ENCODE measurements around the gene GORASP2.
A peak's percentile ranks its signal among the peaks of the same experiment; 100 is the strongest.

Gene GORASP2

GRCh38 chr2:170928036-170928823, 823 bp upstream of the GORASP2 start:
- Histone ChIP-seq H3K4me3 (peak overlapping the region; percentile 76), H3K9ac (ENCODE audit: insufficient read length) (peak overlapping the region; percentile 89), H3K9me3 (ENCODE audit: low read depth, low read length) (no peaks in the 10 kb centered on the region), H3K27ac (peak overlapping the region; percentile 86), H3K36me3 (ENCODE audit: insufficient read depth, low read length) (0 out of 2 replicates have a peak, but pooled peaks cover 8% of the 10 kb centered on the region)
- TF ChIP-seq POLR2AphosphoS5 (IDR thresholded peaks at IDR 0.05; ENCODE audit: borderline replicate concordance, low read depth, low read length) (no peak), EZH2 (IDR thresholded peaks at IDR 0.05) (no peak), FOXP2 (optimal IDR thresholded peaks at IDR 0.05; ENCODE audit: control extremely low read depth, extremely low read length, insufficient read depth) (no peak)
- DNase-seq (ENCODE audit: low read depth, low spot score) = no peak

DNA sequence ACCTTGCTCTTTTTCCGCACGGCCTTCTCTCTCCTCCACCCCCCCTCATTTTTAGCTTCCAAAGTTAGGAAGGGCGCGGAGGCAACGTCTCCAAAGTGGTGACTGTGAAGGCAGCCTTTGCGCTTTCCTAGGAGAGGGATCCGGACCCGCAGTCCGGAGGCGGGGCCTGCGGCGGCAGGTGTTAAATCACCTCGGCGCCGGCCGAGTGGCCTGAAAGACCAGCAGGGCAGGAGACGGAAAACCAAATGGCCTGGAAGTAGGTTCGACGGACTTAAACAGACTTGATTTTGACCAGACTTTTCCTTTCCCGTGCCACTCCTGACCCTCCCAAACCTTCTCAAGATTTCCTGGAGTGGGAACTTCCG, 615 bp downstream of the GORASP2 start:
- Histone ChIP-seq H3K36me3 (ENCODE audit: insufficient read depth, low read length) (peaks cover 10% of the 10 kb centered on the region; the same call in 1 of the 2 replicates), H3K9ac (ENCODE audit: insufficient read length) (peak overlapping the region; percentile 95), H3K27ac (peak overlapping the region; percentile 90), H3K4me3 (peak overlapping the region; percentile 82), H3K9me3 (ENCODE audit: low read depth, low read length) (no peaks in the 10 kb centered on the region)
- DNase-seq (ENCODE audit: low read depth, low spot score) = no peak
- TF ChIP-seq POLR2AphosphoS5 (IDR thresholded peaks at IDR 0.05; ENCODE audit: borderline replicate concordance, low read depth, low read length) = no peak
- TF ChIP-seq FOXP2 (optimal IDR thresholded peaks at IDR 0.05; ENCODE audit: control extremely low read depth, extremely low read length, insufficient read depth) = no peak
- TF ChIP-seq EZH2 (IDR thresholded peaks at IDR 0.05) = no peak

DNA sequence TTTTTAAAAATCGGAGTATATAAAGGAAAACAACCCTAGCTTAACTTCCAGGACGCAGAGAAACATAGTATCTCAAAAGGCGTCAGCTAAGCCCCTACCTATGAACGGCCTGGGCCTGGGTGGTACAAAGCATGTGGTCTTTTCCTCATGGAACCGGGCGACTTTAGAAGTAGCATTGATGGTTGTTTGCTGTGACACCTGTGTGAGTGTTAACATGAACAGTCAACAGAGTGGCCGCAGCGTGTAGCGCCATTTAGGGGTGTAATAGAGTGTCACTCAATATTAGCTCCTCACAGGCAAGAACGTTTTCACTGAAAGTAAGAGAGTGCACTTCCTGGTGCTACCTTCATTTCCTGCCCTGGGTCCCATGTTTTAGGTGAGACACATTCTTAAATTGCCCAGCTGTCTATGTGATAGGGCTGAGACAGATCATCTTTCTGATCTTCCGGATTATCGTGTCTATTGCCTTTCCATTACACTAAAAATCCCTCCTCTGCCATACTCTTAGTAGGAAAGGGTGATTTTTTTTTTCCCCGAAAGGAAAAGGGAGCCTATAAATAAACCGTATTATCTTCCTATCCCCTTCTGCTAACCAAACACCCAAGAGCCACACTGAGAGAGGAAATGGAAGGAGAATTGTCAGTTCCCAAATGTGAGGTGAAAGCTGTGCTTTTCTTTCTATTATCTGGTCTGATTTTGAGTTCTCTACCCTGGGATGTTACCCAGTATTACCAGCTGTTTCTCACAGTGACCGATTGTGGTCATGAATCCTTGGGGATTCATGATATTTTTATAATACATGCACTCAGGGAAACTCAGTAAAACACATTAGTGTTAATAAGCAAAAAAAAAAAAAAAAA, 1.3 kb downstream of the GORASP2 start:
- Histone ChIP-seq H3K36me3 (ENCODE audit: insufficient read depth, low read length) (peaks cover 13% of the 10 kb centered on the region; the same call in 1 of the 2 replicates), H3K9ac (ENCODE audit: insufficient read length) (peak overlapping the region; percentile 95), H3K27ac (peak overlapping the region; percentile 90), H3K9me3 (ENCODE audit: low read depth, low read length) (no peaks in the 10 kb centered on the region), H3K4me3 (peak overlapping the region; percentile 82)
- DNase-seq (ENCODE audit: low read depth, low spot score) = no peak
- TF ChIP-seq POLR2AphosphoS5 (IDR thresholded peaks at IDR 0.05; ENCODE audit: borderline replicate concordance, low read depth, low read length) (peak; percentile 26; the same call in 1 of the 2 replicates), FOXP2 (optimal IDR thresholded peaks at IDR 0.05; ENCODE audit: control extremely low read depth, extremely low read length, insufficient read depth) (no peak)

- peaks cover 15% of the 10 kb centered on the region; the same call in 1 of the 2 replicates for H3K36me3 ChIP-seq (ENCODE audit: insufficient read depth, low read length)
These were observed 1.9 kb downstream of the GORASP2 start for GRCh38 chr2:170930991-170931266.

GRCh38 chr2:170932166-170932565, 3.1 kb downstream of the GORASP2 start:
- no peak overlapping the region for H3K4me3 ChIP-seq
- no peak overlapping the region for H3K9ac ChIP-seq (ENCODE audit: insufficient read length)
- no peak overlapping the region for H3K27ac ChIP-seq
- peaks cover 23% of the 10 kb centered on the region; the same call in 1 of the 2 replicates for H3K36me3 ChIP-seq (ENCODE audit: insufficient read depth, low read length)
- no peaks in the 10 kb centered on the region for H3K9me3 ChIP-seq (ENCODE audit: low read depth, low read length)
- TF ChIP-seq FOXP2 (optimal IDR thresholded peaks at IDR 0.05; ENCODE audit: control extremely low read depth, extremely low read length, insufficient read depth) (no peak), POLR2AphosphoS5 (IDR thresholded peaks at IDR 0.05; ENCODE audit: borderline replicate concordance, low read depth, low read length) (no peak), EZH2 (IDR thresholded peaks at IDR 0.05) (no peak)
- no peak for DNase-seq (ENCODE audit: low read depth, low spot score)

More at GRCh38 chr2:170930991-170931266, 1.9 kb downstream of the GORASP2 start:
- H3K4me3 ChIP-seq = peak overlapping the region; percentile 82
- H3K9ac ChIP-seq (ENCODE audit: insufficient read length) = peak overlapping the region; percentile 95
- no peaks in the 10 kb centered on the region for H3K9me3 ChIP-seq (ENCODE audit: low read depth, low read length)
- no peak for DNase-seq (ENCODE audit: low read depth, low spot score)
- TF ChIP-seq POLR2AphosphoS5 (IDR thresholded peaks at IDR 0.05; ENCODE audit: borderline replicate concordance, low read depth, low read length) = no peak
- TF ChIP-seq FOXP2 (optimal IDR thresholded peaks at IDR 0.05; ENCODE audit: control extremely low read depth, extremely low read length, insufficient read depth) = no peak
- no peak for TF ChIP-seq EZH2 (IDR thresholded peaks at IDR 0.05)
- peak overlapping the region; percentile 90 for H3K27ac ChIP-seq

DNA sequence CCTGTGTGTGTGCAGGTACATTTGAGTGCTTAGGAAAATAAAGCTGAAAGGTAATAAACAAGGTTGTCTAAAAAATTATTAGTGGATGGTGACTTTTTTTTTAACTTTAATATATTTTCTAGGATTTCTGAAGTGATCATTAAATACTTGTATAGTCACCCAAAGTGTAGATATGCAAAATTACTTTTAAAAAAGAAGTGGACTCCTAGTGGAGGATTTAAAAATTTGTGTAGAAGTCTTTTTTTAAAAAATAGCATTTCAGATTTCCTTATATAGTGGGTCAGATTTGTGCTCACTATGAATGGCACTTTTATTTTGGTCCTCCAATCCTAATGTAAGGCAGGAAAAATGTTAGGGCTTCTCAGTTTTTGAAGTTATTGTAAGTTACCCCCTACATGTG, 3.9 kb downstream of the GORASP2 start:
- Histone ChIP-seq H3K4me3 (no peak overlapping the region), H3K27ac (no peak overlapping the region), H3K36me3 (ENCODE audit: insufficient read depth, low read length) (peaks cover 31% of the 10 kb centered on the region), H3K9ac (ENCODE audit: insufficient read length) (no peak overlapping the region), H3K9me3 (ENCODE audit: low read depth, low read length) (no peaks in the 10 kb centered on the region)
- no peak for DNase-seq (ENCODE audit: low read depth, low spot score)
- no peak for TF ChIP-seq EZH2 (IDR thresholded peaks at IDR 0.05)
- no peak for TF ChIP-seq POLR2AphosphoS5 (IDR thresholded peaks at IDR 0.05; ENCODE audit: borderline replicate concordance, low read depth, low read length)
- TF ChIP-seq FOXP2 (optimal IDR thresholded peaks at IDR 0.05; ENCODE audit: control extremely low read depth, extremely low read length, insufficient read depth) = no peak

DNA sequence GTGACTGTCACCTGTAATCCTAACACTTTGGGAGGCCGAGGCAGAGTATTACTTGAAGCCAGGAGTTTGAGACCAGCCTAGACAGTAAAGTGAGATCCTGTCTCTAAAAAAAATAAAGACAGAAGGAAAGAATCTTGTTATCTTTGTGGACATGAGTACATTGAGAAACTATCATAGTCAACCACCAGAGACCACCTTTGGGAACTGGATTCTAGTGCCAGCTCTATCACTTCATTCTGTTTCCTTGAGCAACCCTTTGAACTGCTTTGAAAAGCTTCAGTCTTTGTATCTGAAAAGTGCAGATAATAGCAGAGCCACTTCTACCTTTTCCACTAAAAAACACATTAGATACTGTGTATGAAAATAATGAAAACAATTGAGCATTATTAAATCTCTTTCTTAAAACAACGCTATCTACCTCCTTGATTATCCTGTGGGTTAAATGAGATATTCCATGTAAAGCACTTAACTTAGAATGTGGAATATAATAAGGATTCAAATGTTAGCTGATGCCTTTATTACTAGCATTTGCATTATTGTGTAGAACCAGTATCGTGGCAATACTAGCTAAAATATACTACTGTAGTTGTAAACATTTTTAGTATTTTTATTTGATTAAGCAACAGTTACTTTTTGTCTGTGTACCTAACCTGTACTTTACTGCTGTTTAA, 8.8 kb downstream of the GORASP2 start:
- no peak for TF ChIP-seq EZH2 (IDR thresholded peaks at IDR 0.05)
- no peak for TF ChIP-seq POLR2AphosphoS5 (IDR thresholded peaks at IDR 0.05; ENCODE audit: borderline replicate concordance, low read depth, low read length)
- DNase-seq (ENCODE audit: low read depth, low spot score) = no peak
- Histone ChIP-seq H3K9ac (ENCODE audit: insufficient read length) (no peak overlapping the region), H3K27ac (0 out of 2 replicates have a peak overlapping the region, but pooled peaks have one; percentile 28), H3K9me3 (ENCODE audit: low read depth, low read length) (peaks cover 12% of the 10 kb centered on the region; the same call in 1 of the 2 replicates), H3K36me3 (ENCODE audit: insufficient read depth, low read length) (peaks cover 57% of the 10 kb centered on the region), H3K4me3 (no peak overlapping the region)

- TF ChIP-seq FOXP2 (optimal IDR thresholded peaks at IDR 0.05; ENCODE audit: control extremely low read depth, extremely low read length, insufficient read depth) (no peak), POLR2AphosphoS5 (IDR thresholded peaks at IDR 0.05; ENCODE audit: borderline replicate concordance, low read depth, low read length) (no peak), EZH2 (IDR thresholded peaks at IDR 0.05) (no peak)
- peaks cover 15% of the 10 kb centered on the region; the same call in 1 of the 2 replicates for H3K9me3 ChIP-seq (ENCODE audit: low read depth, low read length)
- DNase-seq (ENCODE audit: low read depth, low spot score) = no peak
These were observed 11.0 kb downstream of the GORASP2 start for GRCh38 chr2:170940066-170940465.

More at GRCh38 chr2:170940066-170940465, 11.0 kb downstream of the GORASP2 start:
- Histone ChIP-seq H3K27ac (no peak overlapping the region), H3K9ac (ENCODE audit: insufficient read length) (no peak overlapping the region), H3K36me3 (ENCODE audit: insufficient read depth, low read length) (peaks cover 62% of the 10 kb centered on the region), H3K4me3 (no peak overlapping the region)
